Measurements from ENCODE around the gene CDKAL1.

GRCh38 chr6:20998748-20999448, 464.6 kb downstream of the CDKAL1 start:
- no peak for TF ChIP-seq CTCF (IDR thresholded peaks at IDR 0.05)
- TF ChIP-seq POLR2A (IDR thresholded peaks at IDR 0.05): no peak
- TF ChIP-seq POLR2AphosphoS5 (IDR thresholded peaks at IDR 0.05; ENCODE audit: insufficient read depth in 1 of 2, low read depth in 1 of 2): no peak

All from vagina (tissue), 2 donors.